ENCODE data around the gene BAIAP2. TPM values are rescaled to one million over a fixed set of nuclear protein-coding genes. Genes with fewer than 3 reads are reported as not detected.

The BAIAP2 gene
- polyA plus RNA-seq, 1 donor from 2014 or later = 17.5 TPM

- H3K9ac ChIP-seq (ENCODE audit: low read length) = no peak overlapping the region
- no peaks in the 10 kb centered on the region for H3F3A ChIP-seq (ENCODE audit: insufficient read depth, low read length, poor library complexity, severe bottlenecking)
- H4K20me1 ChIP-seq (ENCODE audit: insufficient read depth) = no peaks in the 10 kb centered on the region
- TF ChIP-seq REST (IDR thresholded peaks at IDR 0.05; ENCODE audit: borderline replicate concordance) = no peak
- TF ChIP-seq CTCF (IDR thresholded peaks at IDR 0.05; ENCODE audit: poor library complexity, severe bottlenecking) = no peak
- no peak for TF ChIP-seq EP300 (conservative IDR thresholded peaks at IDR 0.05; ENCODE audit: poor library complexity, severe bottlenecking)
- no peak for TF ChIP-seq TAF1 (IDR thresholded peaks at IDR 0.05; ENCODE audit: low read depth)
- TF ChIP-seq EZH2 (IDR thresholded peaks at IDR 0.05; ENCODE audit: borderline replicate concordance, insufficient read depth, low read length, poor library complexity, severe bottlenecking) = no peak
- no peak for TF ChIP-seq MXI1 (conservative IDR thresholded peaks at IDR 0.05; ENCODE audit: poor library complexity, severe bottlenecking)
- no peak for TF ChIP-seq RAD21 (conservative IDR thresholded peaks at IDR 0.05)
- no peak for TF ChIP-seq SMC3 (conservative IDR thresholded peaks at IDR 0.05; ENCODE audit: poor library complexity)
- no peak for TF ChIP-seq POLR2AphosphoS5 (IDR thresholded peaks at IDR 0.05)
- H3K9me3 ChIP-seq (ENCODE audit: low read length) = no peaks in the 10 kb centered on the region
- H3K4me3 ChIP-seq (ENCODE audit: low read length) = no peak overlapping the region
- H3K9me2 ChIP-seq (ENCODE audit: insufficient read depth, low read length) = no peaks in the 10 kb centered on the region
- H3K4me2 ChIP-seq (ENCODE audit: low read length) = no peak overlapping the region
- no peaks in the 10 kb centered on the region for H3K27me3 ChIP-seq (ENCODE audit: insufficient read depth, low read depth, low read length)
- no peak overlapping the region for H3K27ac ChIP-seq (ENCODE audit: low read length)
- H3K79me2 ChIP-seq (replicated peaks; ENCODE audit: insufficient read depth, low read length) = no peaks in the 10 kb centered on the region
- H3K36me3 ChIP-seq (ENCODE audit: insufficient read depth, low read length) = no peaks in the 10 kb centered on the region
- H2AFZ ChIP-seq (ENCODE audit: low read depth, low read length) = no peak overlapping the region
Observed at GRCh38 chr17:81129711-81130367, 94.9 kb downstream of the BAIAP2 start.

- Histone ChIP-seq H3K4me3 (ENCODE audit: low read length) (no peak overlapping the region), H2AFZ (ENCODE audit: low read depth, low read length) (no peak overlapping the region), H3K27me3 (ENCODE audit: insufficient read depth, low read depth, low read length) (no peaks in the 10 kb centered on the region), H3K4me2 (ENCODE audit: low read length) (no peak overlapping the region), H3K36me3 (ENCODE audit: insufficient read depth, low read length) (no peaks in the 10 kb centered on the region), H3K9me2 (ENCODE audit: insufficient read depth, low read length) (no peaks in the 10 kb centered on the region), H3F3A (ENCODE audit: insufficient read depth, low read length, poor library complexity, severe bottlenecking) (no peaks in the 10 kb centered on the region), H3K9me3 (ENCODE audit: low read length) (no peaks in the 10 kb centered on the region), H4K20me1 (ENCODE audit: insufficient read depth) (no peaks in the 10 kb centered on the region), H3K9ac (ENCODE audit: low read length) (no peak overlapping the region), H3K79me2 (replicated peaks; ENCODE audit: insufficient read depth, low read length) (no peaks in the 10 kb centered on the region), H3K27ac (ENCODE audit: low read length) (no peak overlapping the region)
- TF ChIP-seq POLR2AphosphoS5 (IDR thresholded peaks at IDR 0.05) = no peak
- no peak for TF ChIP-seq CTCF (IDR thresholded peaks at IDR 0.05; ENCODE audit: poor library complexity, severe bottlenecking)
- TF ChIP-seq RAD21 (conservative IDR thresholded peaks at IDR 0.05) = no peak
- TF ChIP-seq REST (IDR thresholded peaks at IDR 0.05; ENCODE audit: borderline replicate concordance) = no peak
- no peak for TF ChIP-seq MXI1 (conservative IDR thresholded peaks at IDR 0.05; ENCODE audit: poor library complexity, severe bottlenecking)
- TF ChIP-seq SMC3 (conservative IDR thresholded peaks at IDR 0.05; ENCODE audit: poor library complexity) = no peak
Observed at GRCh38 chr17:81130385-81131361, 95.7 kb downstream of the BAIAP2 start.
